Spleen (tissue), 11 donors: Measurements from ENCODE around the gene YPEL4. TPM values are rescaled to one million over a fixed set of nuclear protein-coding genes. Genes with fewer than 3 reads are reported as not detected.

Source experiments
- DNase-seq: peaks from one replicate; pipeline ENCODE4 v3.0.0-alpha.2; 2020
- H3K27ac ChIP-seq, 8 donors: fragments of 200-600 bp; sonication (generic) in 7 of 8; 1 replicate in 4 of 8; 2 replicates in 4 of 8; pipeline versions ENCODE4 v1.5.0 to v1.8.0; 2016 to 2021; ENCODE audit warnings: inconsistent platforms in 4 of 8, mild to moderate bottlenecking in 4 of 8, moderate library complexity in 1 of 8
- H3K27me3 ChIP-seq, 7 donors: fragments of 200-600 bp; sonication (generic) in 6 of 7; replicated peaks in 1 of 7; 1 replicate in 4 of 7; 2 replicates in 3 of 7; pipeline versions ENCODE4 v1.5.0 to v1.8.0; 2016 to 2021; ENCODE audit warnings: inconsistent platforms in 3 of 7, mild to moderate bottlenecking in 1 of 7
- H3K36me3 ChIP-seq, 6 donors: fragments of 200-600 bp; sonication (generic) in 5 of 6; 1 replicate in 4 of 6; 2 replicates in 2 of 6; pipeline versions ENCODE4 v1.5.0 to v1.8.0; 2016 to 2021; ENCODE audit warnings: inconsistent platforms in 2 of 6
- H3K4me1 ChIP-seq, 6 donors: fragments of 200-600 bp; sonication (generic) in 5 of 6; 1 replicate in 3 of 6; 2 replicates in 3 of 6; pipeline versions ENCODE4 v1.5.0 to v1.8.0; 2016 to 2021; ENCODE audit warnings: inconsistent platforms in 3 of 6
- H3K4me3 ChIP-seq, 8 donors: fragments of 200-600 bp; sonication (generic) in 7 of 8; 1 replicate in 4 of 8; 2 replicates in 4 of 8; pipeline versions ENCODE4 v1.5.0 to v1.8.0; 2016 to 2021; ENCODE audit warnings: inconsistent platforms in 4 of 8, mild to moderate bottlenecking in 4 of 8, moderate library complexity in 2 of 8
- H3K9me3 ChIP-seq, 8 donors: fragments of 200-600 bp; sonication (generic) in 7 of 8; 1 replicate in 4 of 8; 2 replicates in 4 of 8; pipeline versions ENCODE4 v1.5.0 to v1.8.0; 2016 to 2021; ENCODE audit warnings: inconsistent platforms in 4 of 8
- CTCF ChIP-seq, 11 experiments: fragments of 200-600 bp in 7 of 11; fragments of 450-650 bp in 4 of 11; sonication (generic) in 4 of 11; IDR thresholded peaks in 8 of 11; conservative IDR thresholded peaks in 3 of 11; 1 replicate in 7 of 11; 2 replicates in 4 of 11; pipeline versions ENCODE4 v1.4.0 to v1.8.0; 2016 to 2021; ENCODE audit warnings: antibody characterized with exemption in 11 of 11, inconsistent platforms in 4 of 11, mild to moderate bottlenecking in 1 of 11
- POLR2A ChIP-seq, 3 donors: fragments of 450-650 bp; IDR thresholded peaks; one replicate each; pipeline ENCODE4 v1.5.1; 2017; ENCODE audit warnings: antibody characterized with exemption in 3 of 3, mild to moderate bottlenecking in 1 of 3
- POLR2AphosphoS5 ChIP-seq, 3 donors: sonication (generic); formaldehyde crosslinking; IDR thresholded peaks; one replicate each; pipeline ENCODE4 v1.5.1; 2017; ENCODE audit warnings: antibody characterized with exemption in 3 of 3
- WGBS, 5 donors: extraction: QIAGEN DNeasy Blood & Tissue Kit in 3 of 5; methylation state at CpG; one replicate each; pipeline versions ENCODE4 v1.1.5 to v1.1.7; 2013 to 2018; 5-methylcytosine and 5-hydroxymethylcytosine counted together
- intact Hi-C: fragments of 100-400 bp; cut with DNase I; formaldehyde crosslinking; loops from one replicate; pipeline ENCODE4 v1.15.0; 2023; ENCODE audit warnings: low total_unique reads
- polyA plus RNA-seq, 3 donors: library from polyadenylated mRNA; stranded (reverse); fragments of 200-250 nt; gene quantifications; one replicate each; pipeline ENCODE4 v1.2.1, GENCODE V29; 2013
- total RNA-seq, 7 donors: library from RNA; depleted of rRNA in 3 of 7; stranded (reverse); fragments of >200 nt in 3 of 7; fragmentation: NEBNext Ultra II Directional in 4 of 7; extraction: Animal tissue kit (Norgen Biotek cat#: 25700) in 4 of 7; gene quantifications; one replicate each; pipeline versions ENCODE4 v1.1.0 to v1.2.1, GENCODE V29; 2016 to 2021
- donor health status: healthy with polysubstance abuse.
- donor health status: DM: no; HTN: no; CAD: no; lungs with moderate emphysema.
- donor health status: DM: no; HTN: no; CAD: no.
- donor health status: Bipolar disorder and iron deficiency.
- donor health status: healthy.
- donor health status: DM: no; HTN: no; CAD: no.
- donor health status: DM: yes; HTN: yes; CAD: no.

YPEL4 gene
- total and polyA plus RNA-seq, 10 donors, result 0.63 to 8.3 (median 1.9) TPM

- Histone ChIP-seq H3K4me1 (peaks cover 10 to 57% (median 41%) of the 10 kb centered on the region in 6 donors), H3K36me3 (no peaks in the 10 kb centered on the region), H3K27me3 (peaks cover 0 to 58% (median 20%) of the 10 kb centered on the region in 7 donors), H3K27ac (peak overlapping the region in 5 of 8 donors; percentile 33 to 86 (median 78)), H3K4me3 (peak overlapping the region in 6 of 8 donors; percentile 39 to 73 (median 58)), H3K9me3 (no peaks in the 10 kb centered on the region)
- intact Hi-C loops, result loop anchor here (5.0 to 10.0 kb wide), 3 partner anchors 68 to 295 kb away; no protein-coding TSS in a partner anchor
- no peak for DNase-seq
- no peak for TF ChIP-seq CTCF (IDR thresholded peaks at IDR 0.05 in 8 of 11, conservative IDR thresholded peaks at IDR 0.05 in 3 of 11)
- TF ChIP-seq POLR2A (IDR thresholded peaks at IDR 0.05), result no peak
- TF ChIP-seq POLR2AphosphoS5 (IDR thresholded peaks at IDR 0.05), result no peak
- WGBS, 5 donors, result 53 to 68% (median 57%) methylated on average over 7 to 9 of the region's 9 CpGs
Observed at GRCh38 chr11:57640068-57640800, 9.5 kb downstream of the YPEL4 start.

- DNase-seq, result no peak
- Histone ChIP-seq H3K9me3 (no peaks in the 10 kb centered on the region), H3K27me3 (peaks cover 0 to 57% (median 20%) of the 10 kb centered on the region in 7 donors), H3K36me3 (no peaks in the 10 kb centered on the region), H3K4me1 (peaks cover 6 to 50% (median 34%) of the 10 kb centered on the region in 6 donors), H3K4me3 (peak overlapping the region in 7 of 8 donors; percentile 39 to 73 (median 54)), H3K27ac (peak overlapping the region in 5 of 8 donors; percentile 33 to 86 (median 78))
- intact Hi-C loops, result loop anchor here (5.0 to 10.0 kb wide), 3 partner anchors 67 to 295 kb away; no protein-coding TSS in a partner anchor
- TF ChIP-seq POLR2AphosphoS5 (IDR thresholded peaks at IDR 0.05), result peak in 1 of 3 donors; percentile 30
- no peak for TF ChIP-seq CTCF (IDR thresholded peaks at IDR 0.05 in 8 of 11, conservative IDR thresholded peaks at IDR 0.05 in 3 of 11)
- 10 to 18% (median 15%) methylated on average over 8 to 15 of the region's 15 CpGs for WGBS, 5 donors
Observed at GRCh38 chr11:57639321-57640067, 10.2 kb downstream of the YPEL4 start.

GRCh38 chr11:57638811-57639320, 10.8 kb downstream of the YPEL4 start:
- 0 to 5% (median 2%) methylated on average over 17 to 19 of the region's 19 CpGs for WGBS, 5 donors
- H3K36me3 ChIP-seq, result no peaks in the 10 kb centered on the region
- H3K4me1 ChIP-seq, result peaks cover 6 to 47% (median 31%) of the 10 kb centered on the region in 6 donors
- no peak for DNase-seq
- no peak for TF ChIP-seq POLR2AphosphoS5 (IDR thresholded peaks at IDR 0.05)
- TF ChIP-seq CTCF (IDR thresholded peaks at IDR 0.05 in 8 of 11, conservative IDR thresholded peaks at IDR 0.05 in 3 of 11), result no peak
- no peak for TF ChIP-seq POLR2A (IDR thresholded peaks at IDR 0.05)
- intact Hi-C loops, result no loop called here
- peak overlapping the region; percentile 39 to 73 (median 54) for H3K4me3 ChIP-seq
- H3K9me3 ChIP-seq, result no peaks in the 10 kb centered on the region
- peaks cover 0 to 59% (median 20%) of the 10 kb centered on the region in 7 donors for H3K27me3 ChIP-seq
- peak overlapping the region in 7 of 8 donors; percentile 77 to 86 (median 80) for H3K27ac ChIP-seq
